CD14-positive monocyte (primary cell): Measurements from ENCODE around the gene NEDD4L. TPM values are rescaled to one million over a fixed set of nuclear protein-coding genes. Genes with fewer than 3 reads are reported as not detected.

Experiments used
- DNase-seq, 3 donors: peaks; one replicate each; pipeline ENCODE4 v3.0.0-alpha.2; 2011 to 2022
- H2AFZ ChIP-seq: 2 replicates; pipeline ENCODE4 v1.6.0; 2012; ENCODE audit warnings: mild to moderate bottlenecking, low read depth, low read length, inconsistent platforms; ENCODE audit not compliant: insufficient read depth, poor library complexity, severe bottlenecking
- H3K27ac ChIP-seq, 2 donors: 1 replicate in 1 of 2; 2 replicates in 1 of 2; pipeline ENCODE4 v1.5.1; 2012 to 2013; ENCODE audit warnings: low read length in 2 of 2, control low read depth in 1 of 2, inconsistent platforms in 1 of 2, low read depth in 1 of 2, mild to moderate bottlenecking in 1 of 2
- H3K27me3 ChIP-seq, 2 donors: one replicate each; pipeline versions ENCODE4 v1.6.0 to v1.6.1; 2011 to 2013; ENCODE audit warnings: low read length in 2 of 2; ENCODE audit not compliant: control insufficient read depth in 2 of 2, insufficient read depth in 2 of 2
- H3K36me3 ChIP-seq, 2 donors: replicated peaks in 1 of 2; 1 replicate in 1 of 2; 2 replicates in 1 of 2; pipeline versions ENCODE4 v1.5.1 to v1.6.1; 2012 to 2013; ENCODE audit warnings: low read length in 2 of 2, control low read depth in 1 of 2, inconsistent platforms in 1 of 2, mild to moderate bottlenecking in 1 of 2; ENCODE audit not compliant: insufficient read depth in 2 of 2, control insufficient read depth in 1 of 2
- H3K4me1 ChIP-seq, 2 donors: 1 replicate in 1 of 2; 2 replicates in 1 of 2; pipeline versions ENCODE4 v1.5.1 to v1.6.1; 2012 to 2013; ENCODE audit warnings: low read length in 2 of 2, control low read depth in 1 of 2, inconsistent platforms in 1 of 2, mild to moderate bottlenecking in 1 of 2, moderate library complexity in 1 of 2; ENCODE audit not compliant: insufficient read depth in 2 of 2, control insufficient read depth in 1 of 2
- H3K4me2 ChIP-seq: replicated peaks from 2 replicates; pipeline ENCODE3; 2012; ENCODE audit warnings: low read length, moderate library complexity, mild to moderate bottlenecking; ENCODE audit not compliant: poor library complexity, severe bottlenecking; ENCODE audit errors: extremely low read depth
- H3K4me3 ChIP-seq, 3 experiments: fragments of 200-600 bp in 1 of 3; sonication (generic) in 1 of 3; replicated peaks in 1 of 3; 1 replicate in 2 of 3; 2 replicates in 1 of 3; pipeline ENCODE4 v1.5.1; 2011 to 2013; ENCODE audit warnings: low read length in 3 of 3, mild to moderate bottlenecking in 3 of 3, control low read depth in 2 of 3, low read depth in 2 of 3, inconsistent platforms in 1 of 3, moderate library complexity in 1 of 3
- H3K79me2 ChIP-seq: 2 replicates; pipeline ENCODE4 v1.6.0; 2012; ENCODE audit warnings: mild to moderate bottlenecking, control low read depth, inconsistent platforms, low read length, moderate library complexity; ENCODE audit not compliant: insufficient read depth
- H3K9ac ChIP-seq: 2 replicates; pipeline ENCODE4 v1.6.0; 2017; ENCODE audit warnings: low read length, mild to moderate bottlenecking; ENCODE audit not compliant: insufficient read depth, poor library complexity, severe bottlenecking
- H3K9me3 ChIP-seq, 2 donors: replicated peaks in 1 of 2; 1 replicate in 1 of 2; 2 replicates in 1 of 2; pipeline versions ENCODE4 v1.5.1 to v1.6.1; 2012 to 2013; ENCODE audit warnings: low read length in 2 of 2, control low read depth in 1 of 2; ENCODE audit not compliant: control insufficient read depth in 1 of 2, insufficient read depth in 1 of 2
- H4K20me1 ChIP-seq: 2 replicates; pipeline ENCODE4 v1.6.0; 2012; ENCODE audit warnings: mild to moderate bottlenecking, low read length, control low read depth, moderate library complexity; ENCODE audit not compliant: insufficient read depth
- H3K27ac Mint-ChIP-seq, 7 donors: one replicate each; pipeline ENCODE4 v1.8.0; 2020; ENCODE audit warnings: mild to moderate bottlenecking in 7 of 7, mixed read lengths in 7 of 7, moderate library complexity in 6 of 7, inconsistent platforms in 2 of 7
- H3K27me3 Mint-ChIP-seq, 3 donors: one replicate each; pipeline ENCODE4 v1.8.0; 2021 to 2022; ENCODE audit warnings: low read depth in 3 of 3, mild to moderate bottlenecking in 3 of 3, mixed read lengths in 3 of 3, moderate library complexity in 3 of 3, inconsistent platforms in 1 of 3
- H3K36me3 Mint-ChIP-seq, 2 donors: one replicate each; pipeline ENCODE4 v1.8.0; 2020; ENCODE audit warnings: mixed read lengths in 2 of 2, inconsistent platforms in 1 of 2, mild to moderate bottlenecking in 1 of 2
- H3K4me1 Mint-ChIP-seq: one replicate; pipeline ENCODE4 v1.8.0; 2020; ENCODE audit warnings: mild to moderate bottlenecking, mixed read lengths
- H3K4me3 Mint-ChIP-seq, 2 donors: one replicate each; pipeline ENCODE4 v1.8.0; 2020; ENCODE audit warnings: mild to moderate bottlenecking in 2 of 2, mixed read lengths in 2 of 2, moderate library complexity in 1 of 2
- H3K9me3 Mint-ChIP-seq, 7 donors: one replicate each; pipeline ENCODE4 v1.8.0; 2020 to 2022; ENCODE audit warnings: mixed read lengths in 7 of 7, mild to moderate bottlenecking in 6 of 7, moderate library complexity in 6 of 7, inconsistent platforms in 2 of 7
- WGBS: methylation state at CpG from one replicate; pipeline ENCODE4 v1.1.5; 2013; ENCODE audit warnings: missing lambda C conversion rate; ENCODE audit not compliant: insufficient coverage; 5-methylcytosine and 5-hydroxymethylcytosine counted together
- intact Hi-C, 2 donors: fragments of 100-400 bp; cut with micrococcal nuclease; formaldehyde crosslinking; loops; one replicate each; pipeline versions ENCODE4 v1.15.0 to v1.15.1; 2023
- polyA plus RNA-seq, 3 donors: library from polyadenylated mRNA; depleted of rRNA in 1 of 3; unstranded in 2 of 3; stranded (reverse) in 1 of 3; fragments of 300-500 nt in 2 of 3; fragments of >200 nt in 1 of 3; fragmentation: Illumina TruSeq in 2 of 3; gene quantifications; 1 replicate in 2 of 3; 2 replicates in 1 of 3; pipeline ENCODE4 v1.2.3, GENCODE V29; 2012 to 2021
- TF ChIP-seq, protein P1 (sequence below): fragments of 200-600 bp; IDR thresholded peaks from one replicate; pipeline ENCODE4 v1.8.0; 2022; ENCODE audit warnings: antibody characterized with exemption, mild to moderate bottlenecking

NEDD4L gene
- polyA plus RNA-seq, 3 donors = 2.5 to 5.2 (median 4.5) TPM

DNA sequence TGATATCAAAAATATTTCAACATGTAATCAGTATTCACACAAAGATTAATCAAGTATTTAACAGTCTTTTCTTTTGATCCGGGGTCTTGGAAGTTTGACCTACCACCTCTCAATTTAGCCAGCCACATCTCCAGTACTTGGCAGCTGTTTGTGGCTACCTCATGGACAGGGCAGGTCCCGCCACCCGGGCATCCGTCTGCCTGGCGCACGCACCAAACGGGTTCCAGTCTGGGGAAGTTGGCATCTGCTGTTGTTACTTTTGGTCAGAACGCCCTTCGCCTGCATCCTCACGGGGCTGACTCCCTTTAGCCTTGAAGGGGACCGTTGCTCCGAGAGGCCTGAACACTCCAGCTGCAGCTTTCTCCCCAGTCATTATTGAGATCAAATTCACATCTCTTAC is 81.7 kb downstream of the NEDD4L start:
- 90% methylated on average over 9 of the region's 12 CpGs for WGBS
- no peaks in the 10 kb centered on the region for H3K4me1 Mint-ChIP-seq
- intact Hi-C loops = no loop called here

GRCh38 chr18:58128381-58129374 is 84.7 kb downstream of the NEDD4L start:
- no peak overlapping the region for H3K27ac ChIP-seq
- H3K27me3 ChIP-seq = no peaks in the 10 kb centered on the region
- no peaks in the 10 kb centered on the region for H3K79me2 ChIP-seq
- no peak overlapping the region for H3K4me2 ChIP-seq
- TF ChIP-seq, protein P1, sequence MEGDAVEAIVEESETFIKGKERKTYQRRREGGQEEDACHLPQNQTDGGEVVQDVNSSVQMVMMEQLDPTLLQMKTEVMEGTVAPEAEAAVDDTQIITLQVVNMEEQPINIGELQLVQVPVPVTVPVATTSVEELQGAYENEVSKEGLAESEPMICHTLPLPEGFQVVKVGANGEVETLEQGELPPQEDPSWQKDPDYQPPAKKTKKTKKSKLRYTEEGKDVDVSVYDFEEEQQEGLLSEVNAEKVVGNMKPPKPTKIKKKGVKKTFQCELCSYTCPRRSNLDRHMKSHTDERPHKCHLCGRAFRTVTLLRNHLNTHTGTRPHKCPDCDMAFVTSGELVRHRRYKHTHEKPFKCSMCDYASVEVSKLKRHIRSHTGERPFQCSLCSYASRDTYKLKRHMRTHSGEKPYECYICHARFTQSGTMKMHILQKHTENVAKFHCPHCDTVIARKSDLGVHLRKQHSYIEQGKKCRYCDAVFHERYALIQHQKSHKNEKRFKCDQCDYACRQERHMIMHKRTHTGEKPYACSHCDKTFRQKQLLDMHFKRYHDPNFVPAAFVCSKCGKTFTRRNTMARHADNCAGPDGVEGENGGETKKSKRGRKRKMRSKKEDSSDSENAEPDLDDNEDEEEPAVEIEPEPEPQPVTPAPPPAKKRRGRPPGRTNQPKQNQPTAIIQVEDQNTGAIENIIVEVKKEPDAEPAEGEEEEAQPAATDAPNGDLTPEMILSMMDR = no peak
- intact Hi-C loops = no loop called here
- Mint-ChIP-seq H3K4me1 (no peaks in the 10 kb centered on the region), H3K27ac (no peak overlapping the region), H3K4me3 (no peak overlapping the region), H3K36me3 (no peaks in the 10 kb centered on the region), H3K9me3 (peaks cover 0 to 6% (median 0%) of the 10 kb centered on the region in 7 donors), H3K27me3 (peaks cover 2 to 3% (median 2%) of the 10 kb centered on the region in 3 donors)
- H3K4me3 ChIP-seq = no peak overlapping the region
- no peak overlapping the region for H3K9ac ChIP-seq
- no peak for DNase-seq
- H4K20me1 ChIP-seq = no peaks in the 10 kb centered on the region
- H3K36me3 ChIP-seq = no peaks in the 10 kb centered on the region
- peaks cover 0 to 15% of the 10 kb centered on the region in 2 donors for H3K9me3 ChIP-seq
- WGBS = 97% methylated on average over 17 of the region's 19 CpGs
- H2AFZ ChIP-seq = no peak overlapping the region
- no peaks in the 10 kb centered on the region for H3K4me1 ChIP-seq

More for the DNA sequence above, 81.7 kb downstream of the NEDD4L start:
- Histone ChIP-seq H3K9ac (no peak overlapping the region), H3K4me3 (no peak overlapping the region), H3K4me2 (no peak overlapping the region), H3K79me2 (no peaks in the 10 kb centered on the region), H3K27ac (no peak overlapping the region), H3K27me3 (no peaks in the 10 kb centered on the region), H3K9me3 (peaks cover 0 to 9% of the 10 kb centered on the region in 2 donors), H3K36me3 (no peaks in the 10 kb centered on the region), H2AFZ (no peak overlapping the region), H4K20me1 (no peaks in the 10 kb centered on the region), H3K4me1 (no peaks in the 10 kb centered on the region)
- Mint-ChIP-seq H3K27ac (no peak overlapping the region), H3K9me3 (peaks cover 0 to 6% (median 0%) of the 10 kb centered on the region in 7 donors), H3K27me3 (peaks cover 2 to 3% (median 3%) of the 10 kb centered on the region in 3 donors), H3K36me3 (no peaks in the 10 kb centered on the region), H3K4me3 (no peak overlapping the region)
- DNase-seq = no peak
- TF ChIP-seq, protein P1 = no peak
